Measurements from ENCODE around the gene RPS21. TPM values are rescaled to one million over a fixed set of nuclear protein-coding genes. Genes with fewer than 3 reads are reported as not detected.

Gene RPS21
- polyA plus RNA-seq: 452 and 514 TPM in 2 replicates

GRCh38 chr20:62386383-62387218 is at the start of gene RPS21:
Gene RPS21 (plus strand): TSS chr20:62387103. CDS start chr20:62387339, 236 bp downstream.

GRCh38 chr20:62367136-62367632 is 19.7 kb upstream of the RPS21 start, which contains the start of gene LAMA5:
Gene LAMA5 (minus strand): TSS chr20:62367312. CDS start chr20:62367245, 67 bp downstream.

GRCh38 chr20:62407221-62407992 is 20.5 kb downstream of the RPS21 start, which contains the start of gene CABLES2:
Gene CABLES2 (minus strand): TSS chr20:62407285. CDS start chr20:62407276, 9 bp downstream.

GRCh38 chr20:62427172-62428001 is 40.5 kb downstream of the RPS21 start, which contains the start of gene RBBP8NL:
Gene RBBP8NL (minus strand): TSS chr20:62427539. CDS start chr20:62419647, 7,892 bp downstream.

Other genes starting within 250 kb of the RPS21 start
- gene PSMA7, start 243.7 kb upstream of the RPS21 start, polyA plus RNA-seq: 226 and 267 TPM in 2 replicates
- 15.1 and 23.0 TPM in 2 replicates for gene SS18L1, start 243.3 kb upstream of the RPS21 start, polyA plus RNA-seq
- 8.6 and 12.9 TPM in 2 replicates for gene MTG2, start 204.1 kb upstream of the RPS21 start, polyA plus RNA-seq
- gene HRH3, start 166.8 kb upstream of the RPS21 start, polyA plus RNA-seq: not detected in 2 replicates
- 33.5 and 45.9 TPM in 2 replicates for gene OSBPL2, start 148.6 kb upstream of the RPS21 start, polyA plus RNA-seq
- gene ADRM1, start 84.1 kb upstream of the RPS21 start, polyA plus RNA-seq: 16.3 and 17.7 TPM in 2 replicates
- 0.39 and 0.79 TPM in 2 replicates for gene LAMA5, start 19.8 kb upstream of the RPS21 start, polyA plus RNA-seq
- gene CABLES2, start 20.2 kb downstream of the RPS21 start, polyA plus RNA-seq: 1.1 and 1.8 TPM in 2 replicates
- gene RBBP8NL, start 40.4 kb downstream of the RPS21 start, polyA plus RNA-seq: not detected in 2 replicates
- not detected in 2 replicates for gene GATA5, start 88.9 kb downstream of the RPS21 start, polyA plus RNA-seq

All from Purkinje cell (primary cell).